Amniotic stem cell (primary cell): ENCODE results near the gene CUEDC2.

Experiments
- DNase-seq: peaks from one replicate; lab custom pipeline; 2025; lab: John Stamatoyannopoulos, UW

CUEDC2 gene, protein sequence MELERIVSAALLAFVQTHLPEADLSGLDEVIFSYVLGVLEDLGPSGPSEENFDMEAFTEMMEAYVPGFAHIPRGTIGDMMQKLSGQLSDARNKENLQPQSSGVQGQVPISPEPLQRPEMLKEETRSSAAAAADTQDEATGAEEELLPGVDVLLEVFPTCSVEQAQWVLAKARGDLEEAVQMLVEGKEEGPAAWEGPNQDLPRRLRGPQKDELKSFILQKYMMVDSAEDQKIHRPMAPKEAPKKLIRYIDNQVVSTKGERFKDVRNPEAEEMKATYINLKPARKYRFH

DNA sequence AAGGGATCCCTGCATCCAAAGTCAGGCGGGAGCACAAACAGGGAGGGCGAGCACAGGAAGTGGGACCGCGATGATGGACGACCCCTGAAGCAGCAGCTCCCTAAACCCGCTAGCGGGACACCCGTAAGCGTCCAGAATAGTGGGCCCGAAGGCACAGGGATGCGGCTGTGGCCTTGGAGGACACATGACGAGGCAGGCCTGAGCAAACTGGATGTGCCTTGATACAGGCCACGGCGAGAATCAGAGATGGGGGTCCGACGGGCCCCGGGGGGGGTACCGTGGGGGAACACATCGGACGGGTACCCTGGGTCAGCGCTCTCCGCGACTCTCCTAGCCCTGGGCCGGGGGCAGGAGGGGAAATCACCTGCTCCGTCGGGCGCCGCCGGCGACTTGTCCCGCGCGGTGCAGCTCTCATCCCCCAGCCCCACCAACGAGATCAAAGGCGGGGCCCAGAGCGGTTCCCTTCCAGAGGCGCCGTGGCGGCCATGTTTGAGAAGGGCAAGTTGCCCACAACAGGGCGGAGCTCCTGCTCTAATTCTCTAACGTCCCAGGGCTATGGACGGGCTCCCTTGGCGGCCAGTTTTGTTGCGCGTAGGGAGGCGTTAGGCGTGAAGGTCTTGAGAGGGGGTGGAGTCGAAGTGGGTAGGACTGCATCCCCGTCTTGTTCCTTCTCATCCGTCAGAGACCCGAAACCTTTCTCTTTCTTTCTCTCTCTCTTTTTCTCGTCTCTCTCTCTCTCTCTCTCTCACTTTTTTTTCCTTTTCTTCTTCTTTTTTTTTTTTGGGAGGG is at the start of gene CUEDC2:
CUEDC2 (minus strand) TSS at position 413 of the 789 bp plus-strand sequence. CDS start 7,386 bp downstream, outside the sequence.
- DNase-seq = peak; percentile 94

GRCh38 chr10:102480396-102480795 is 48.0 kb upstream of the CUEDC2 start:
- DNase-seq = no peak

DNA sequence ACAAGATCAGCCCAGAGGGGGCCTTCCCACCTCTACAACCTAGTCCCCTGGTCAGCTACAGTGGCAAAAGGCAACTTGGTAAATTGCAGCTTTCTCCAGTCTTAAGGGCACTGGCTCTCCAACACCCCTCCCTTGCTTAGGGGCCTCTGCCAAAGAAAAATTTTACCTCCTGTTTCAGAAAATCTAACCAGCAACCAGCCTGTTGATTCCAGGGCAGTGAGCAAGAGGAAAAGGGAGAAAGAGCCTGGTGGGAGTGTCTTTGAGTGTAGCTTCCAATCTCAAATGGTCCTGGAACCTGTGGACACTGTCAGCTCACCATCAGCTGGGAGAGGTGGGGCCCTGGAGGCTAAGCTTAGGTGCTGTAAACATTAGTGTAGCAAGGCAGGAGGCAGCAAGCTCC is 47.3 kb upstream of the CUEDC2 start:
- no peak for DNase-seq

DNA sequence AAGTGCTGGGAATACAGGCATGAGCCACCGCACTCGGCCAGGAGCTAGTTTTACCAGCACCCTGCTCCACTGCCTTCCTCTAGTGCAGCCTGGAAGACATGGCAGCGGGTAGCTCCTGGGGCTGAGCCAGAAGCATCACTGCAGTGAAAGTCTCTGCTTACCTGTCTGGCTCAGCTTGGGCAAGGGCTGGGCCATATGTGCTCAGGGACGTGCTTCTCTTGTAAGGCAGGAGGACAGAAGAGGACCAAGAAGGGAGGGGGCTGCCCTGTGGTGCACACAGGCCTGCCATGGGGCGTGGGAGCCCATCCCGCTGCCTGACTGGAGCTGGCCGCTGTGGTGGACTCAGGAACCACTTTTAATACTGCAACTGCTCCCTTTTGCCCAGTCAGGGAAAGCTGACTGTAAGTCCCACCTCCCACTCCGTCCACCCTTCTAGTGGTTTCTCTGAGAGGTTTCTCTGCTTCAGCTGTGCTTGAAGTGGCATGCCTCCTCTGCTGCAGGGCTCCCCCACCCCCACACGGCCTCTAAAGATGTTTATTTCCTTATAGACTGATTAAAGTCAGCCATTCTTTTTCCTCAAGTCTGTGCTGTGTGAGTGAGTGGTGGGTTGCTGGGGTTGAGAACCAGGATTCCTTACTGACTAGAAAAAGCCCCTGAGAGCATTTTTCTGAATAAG is 44.2 kb upstream of the CUEDC2 start:
- DNase-seq = no peak

- DNase-seq = no peak
These were observed 43.2 kb upstream of the CUEDC2 start for GRCh38 chr10:102475451-102476040.

GRCh38 chr10:102473445-102474331 is 41.3 kb upstream of the CUEDC2 start:
- DNase-seq = no peak

GRCh38 chr10:102470579-102471546 is 38.5 kb upstream of the CUEDC2 start:
- DNase-seq = no peak

- DNase-seq = no peak
These were observed 36.3 kb upstream of the CUEDC2 start for GRCh38 chr10:102468683-102469082.

DNA sequence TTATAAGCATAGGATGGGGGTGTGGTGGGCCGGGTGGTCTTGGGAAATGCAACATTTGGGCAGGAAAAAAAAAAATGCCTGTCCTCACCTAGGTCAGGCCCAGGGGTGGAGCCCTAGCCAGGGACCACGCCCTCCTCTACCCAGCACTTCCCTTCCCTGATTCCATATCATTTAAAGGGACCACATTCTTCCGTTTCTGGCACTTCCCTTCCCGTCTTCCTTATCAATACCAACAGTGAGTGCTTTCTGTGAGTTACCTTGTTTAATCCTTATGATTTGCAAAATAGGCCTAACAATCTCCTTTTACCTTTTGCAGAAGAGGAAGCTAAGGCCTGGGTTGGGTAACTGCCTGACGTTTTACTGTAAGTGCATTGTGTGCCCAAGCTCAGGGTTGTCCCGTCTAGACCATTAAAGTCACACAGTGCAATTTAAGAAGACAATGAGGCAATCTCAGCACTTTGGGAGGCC is 35.6 kb upstream of the CUEDC2 start:
- no peak for DNase-seq

DNA sequence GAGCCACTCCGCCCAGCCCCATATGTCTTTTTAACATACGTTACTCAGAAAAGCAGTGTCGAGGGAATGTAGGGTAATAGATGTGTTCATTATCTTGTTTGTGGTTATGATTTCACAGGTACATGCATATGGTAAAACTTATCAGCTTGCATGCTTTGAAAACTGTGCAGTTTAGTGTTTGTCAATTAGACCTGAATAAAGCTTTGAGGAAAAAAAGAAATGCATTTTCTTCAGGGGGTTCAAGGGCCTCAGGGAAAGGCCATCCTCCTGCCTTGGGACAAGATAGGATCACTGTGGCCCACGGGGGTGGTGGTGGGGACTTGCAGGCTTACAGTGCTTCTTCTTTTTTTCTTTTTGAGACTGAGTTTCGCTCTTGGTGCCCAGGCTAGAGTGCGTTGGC is 34.9 kb upstream of the CUEDC2 start:
- DNase-seq = no peak

GRCh38 chr10:102465466-102465865 is 33.1 kb upstream of the CUEDC2 start:
- no peak for DNase-seq

DNA sequence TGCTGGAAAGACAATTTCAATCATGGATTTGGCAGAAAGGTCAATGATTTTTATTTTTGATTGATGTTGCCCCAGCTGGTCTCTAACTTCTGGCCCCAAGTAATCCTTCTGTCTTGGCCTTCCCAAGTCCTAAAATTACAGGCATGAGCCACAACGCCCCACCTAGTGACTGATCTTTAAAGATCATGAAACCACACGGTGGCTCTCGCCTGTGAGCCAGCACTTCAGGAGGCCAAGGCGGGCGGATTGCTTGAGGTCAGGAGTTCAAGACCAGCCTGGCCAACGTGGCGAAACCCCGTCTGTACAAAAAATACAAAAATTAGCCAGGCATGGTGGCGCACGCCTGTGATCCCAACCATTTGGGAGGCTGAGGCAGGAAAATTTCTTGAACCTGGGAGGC is 31.6 kb upstream of the CUEDC2 start:
- DNase-seq = no peak

- no peak for DNase-seq
These were observed 30.2 kb upstream of the CUEDC2 start for GRCh38 chr10:102462512-102463054.

DNA sequence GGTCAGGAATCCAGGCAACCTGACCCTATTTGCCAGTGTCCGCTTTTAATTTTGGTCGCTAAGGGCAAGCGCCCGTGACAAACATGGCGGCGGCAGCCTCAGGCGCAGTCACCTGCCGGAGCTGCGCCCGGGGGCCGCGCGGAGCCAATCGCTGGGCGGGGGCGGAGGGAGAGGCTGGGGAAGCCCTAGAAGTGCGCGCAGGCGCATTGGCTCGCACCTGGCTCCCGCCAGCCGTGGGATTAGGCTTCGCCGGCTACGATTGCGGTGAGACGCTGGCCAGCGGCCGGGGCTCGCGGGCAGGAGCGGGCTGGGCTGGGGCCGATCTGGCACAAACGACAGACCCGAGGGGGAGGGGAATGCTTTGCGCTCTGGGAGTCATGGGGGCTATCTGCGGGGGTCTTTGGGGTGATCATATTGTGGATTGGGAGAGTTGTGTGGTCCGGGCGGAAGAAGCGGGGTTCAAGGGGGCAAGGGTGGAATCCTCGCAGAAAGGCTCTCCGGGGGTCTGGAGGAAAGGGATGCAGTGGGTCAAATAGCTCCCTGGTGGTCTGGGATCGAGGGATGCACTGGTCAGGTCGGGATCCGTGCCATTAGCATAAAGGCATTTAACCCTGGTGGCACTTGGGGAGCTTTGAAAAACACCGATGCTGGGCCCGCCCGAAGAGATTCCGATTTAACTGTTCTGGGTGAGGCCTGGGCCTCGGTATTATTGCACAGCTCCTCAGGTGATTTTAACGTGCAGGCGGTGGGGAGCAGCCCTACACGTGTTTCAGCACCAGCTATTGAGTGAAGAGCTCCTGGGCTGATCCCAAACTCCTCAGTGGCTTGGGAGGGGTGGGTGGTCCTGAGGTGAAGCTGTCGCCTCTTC is 29.0 kb upstream of the CUEDC2 start:
- peak; percentile 31 for DNase-seq

DNA sequence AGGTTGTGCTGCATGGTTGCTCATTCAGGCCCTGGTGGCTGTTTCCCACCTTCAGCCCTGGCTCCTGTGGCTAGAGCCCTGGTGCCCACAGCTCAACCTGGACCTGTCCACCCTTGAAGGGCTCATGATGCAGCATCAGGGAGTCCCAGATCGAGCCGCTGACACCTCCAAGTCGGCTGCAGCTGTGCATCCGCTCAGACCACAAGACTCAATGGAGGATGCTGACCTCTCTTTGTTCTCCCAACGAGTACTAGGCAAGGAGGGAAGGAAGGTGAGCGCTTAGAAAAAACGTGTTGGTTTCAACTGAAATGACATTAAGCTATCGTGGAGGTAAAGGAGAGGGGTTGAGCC is 28.4 kb upstream of the CUEDC2 start:
- DNase-seq = no peak

- DNase-seq = no peak
These were observed 26.3 kb upstream of the CUEDC2 start for GRCh38 chr10:102458656-102459055.

GRCh38 chr10:102457591-102458150 is 25.3 kb upstream of the CUEDC2 start:
- no peak for DNase-seq

- no peak for DNase-seq
These were observed 23.6 kb upstream of the CUEDC2 start for GRCh38 chr10:102455893-102456471.
